Duodenal mucosa (tissue), 2 donors: ENCODE results near the gene EPHB2.

Experiments used
- H3K27ac ChIP-seq: one replicate; pipeline ENCODE4 v1.7.0; 2013; ENCODE audit warnings: low read depth, low read length
- H3K27me3 ChIP-seq, 2 donors: one replicate each; pipeline ENCODE4 v1.7.0; 2013; ENCODE audit warnings: low read length in 2 of 2, control low read depth in 1 of 2; ENCODE audit not compliant: insufficient read depth in 2 of 2, control insufficient read depth in 1 of 2
- H3K36me3 ChIP-seq, 2 donors: one replicate each; pipeline ENCODE4 v1.7.0; 2013; ENCODE audit warnings: low read length in 2 of 2, control low read depth in 1 of 2; ENCODE audit not compliant: insufficient read depth in 2 of 2, control insufficient read depth in 1 of 2
- H3K4me1 ChIP-seq, 2 donors: one replicate each; pipeline ENCODE4 v1.7.0; 2013; ENCODE audit warnings: low read length in 2 of 2, control low read depth in 1 of 2; ENCODE audit not compliant: insufficient read depth in 2 of 2, control insufficient read depth in 1 of 2
- H3K4me3 ChIP-seq, 2 donors: one replicate each; pipeline ENCODE4 v1.7.0; 2013; ENCODE audit warnings: low read length in 2 of 2, low read depth in 1 of 2
- H3K9ac ChIP-seq, 2 donors: one replicate each; pipeline ENCODE4 v1.7.0; 2013; ENCODE audit warnings: low read length in 2 of 2, low read depth in 1 of 2
- H3K9me3 ChIP-seq, 2 donors: one replicate each; pipeline ENCODE4 v1.7.0; 2013; ENCODE audit warnings: low read length in 2 of 2, control low read depth in 1 of 2; ENCODE audit not compliant: control insufficient read depth in 1 of 2

Gene EPHB2

DNA sequence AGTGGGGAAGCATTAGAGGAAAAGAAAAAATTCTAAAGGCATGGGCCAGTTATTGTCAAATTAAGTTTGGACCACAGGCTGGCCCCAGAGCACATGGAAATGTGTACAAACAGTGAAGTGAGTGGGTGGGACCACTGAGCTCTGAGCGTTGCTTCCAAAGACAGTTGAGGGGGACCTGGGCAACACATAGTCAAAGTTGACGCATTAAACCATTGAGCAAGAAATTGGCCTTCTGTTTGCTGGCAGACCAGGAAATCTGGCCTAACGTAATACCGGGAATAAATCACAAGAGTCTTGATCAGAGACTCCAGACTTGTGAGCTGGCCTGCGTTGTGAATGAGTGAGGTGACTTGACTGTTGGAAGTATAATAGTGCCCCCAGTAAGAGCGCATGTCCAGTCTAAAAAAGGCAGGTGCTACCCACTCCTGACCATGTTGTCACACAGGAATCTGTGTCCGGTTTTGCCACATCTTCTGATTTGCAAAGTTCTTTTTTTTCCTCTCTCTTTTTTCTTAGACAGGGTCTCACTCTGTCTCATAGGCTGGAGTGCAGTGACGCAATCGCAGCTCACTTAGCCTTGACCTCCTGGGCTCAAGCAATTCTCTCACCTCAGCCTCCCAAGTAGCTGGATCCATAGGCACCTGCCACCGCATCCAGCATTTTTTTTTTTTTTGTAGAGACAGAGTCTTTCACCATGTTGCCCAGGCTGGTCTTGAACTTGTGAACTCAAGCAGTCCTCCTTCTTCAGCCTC lies 10.7 kb downstream of the EPHB2 start:
- no peak overlapping the region for H3K4me3 ChIP-seq
- H3K36me3 ChIP-seq = no peaks in the 10 kb centered on the region
- no peak overlapping the region for H3K9ac ChIP-seq
- H3K27ac ChIP-seq = no peak overlapping the region
- peaks cover 23 to 33% of the 10 kb centered on the region in 2 donors for H3K4me1 ChIP-seq
- H3K9me3 ChIP-seq = no peaks in the 10 kb centered on the region
- H3K27me3 ChIP-seq = no peaks in the 10 kb centered on the region

DNA sequence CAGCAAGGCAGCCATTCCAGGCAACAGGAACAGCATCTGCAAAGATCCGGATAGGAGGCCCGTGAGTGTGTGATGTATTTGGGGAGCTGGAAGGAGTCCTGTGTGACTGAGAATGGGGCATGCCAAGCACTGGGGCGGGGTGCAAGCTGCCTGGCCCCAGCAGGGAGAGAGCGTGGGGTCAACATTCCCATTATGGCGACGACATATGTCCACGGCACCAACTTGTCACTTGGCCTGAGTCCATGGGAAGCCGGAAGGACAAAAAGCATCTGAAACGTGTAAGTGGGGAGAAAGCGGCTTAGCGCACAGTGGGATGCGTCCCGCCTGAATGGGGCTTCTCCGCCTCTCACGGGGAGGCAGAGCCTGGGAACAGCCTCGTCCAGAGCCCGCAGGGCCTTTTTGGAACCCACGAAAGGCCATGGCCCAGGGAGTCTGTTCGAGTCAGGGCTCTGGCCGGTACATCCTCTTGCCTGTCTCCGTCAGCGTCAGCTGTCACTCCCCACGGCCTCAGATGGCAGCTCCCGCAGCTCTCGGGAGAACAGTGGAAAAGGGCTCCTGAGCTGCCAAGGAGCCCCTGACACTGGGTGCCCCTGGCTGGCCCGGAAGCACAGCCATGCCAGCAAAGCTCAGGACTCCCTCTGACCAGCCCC lies 12.4 kb downstream of the EPHB2 start:
- H3K36me3 ChIP-seq = no peaks in the 10 kb centered on the region
- no peak overlapping the region for H3K9ac ChIP-seq
- H3K9me3 ChIP-seq = no peaks in the 10 kb centered on the region
- H3K4me1 ChIP-seq = peaks cover 14 to 21% of the 10 kb centered on the region in 2 donors
- H3K4me3 ChIP-seq = no peak overlapping the region
- no peak overlapping the region for H3K27ac ChIP-seq
- no peaks in the 10 kb centered on the region for H3K27me3 ChIP-seq

DNA sequence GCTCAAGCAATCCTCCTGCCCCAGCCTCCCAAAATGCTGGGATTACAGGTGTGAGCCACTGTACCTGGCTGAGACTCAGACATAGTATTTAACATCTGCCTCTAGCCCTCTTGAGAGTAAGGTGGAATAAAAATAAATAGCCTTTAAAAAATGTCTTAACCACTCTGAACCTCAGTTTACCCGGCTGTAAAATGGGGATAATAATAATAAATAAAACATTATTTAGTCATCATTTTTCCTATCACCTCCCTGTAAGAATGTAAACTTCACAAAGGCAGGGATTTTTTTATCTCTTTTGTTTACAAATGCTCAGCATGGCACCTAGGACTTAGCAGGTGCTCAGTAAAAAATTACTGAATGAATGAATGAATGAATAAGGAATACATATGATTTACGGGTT lies 17.2 kb downstream of the EPHB2 start:
- no peak overlapping the region for H3K9ac ChIP-seq
- H3K4me3 ChIP-seq = no peak overlapping the region
- H3K27me3 ChIP-seq = no peaks in the 10 kb centered on the region
- peaks cover 17 to 29% of the 10 kb centered on the region in 2 donors for H3K4me1 ChIP-seq
- H3K36me3 ChIP-seq = no peaks in the 10 kb centered on the region
- H3K9me3 ChIP-seq = no peaks in the 10 kb centered on the region
- H3K27ac ChIP-seq = no peak overlapping the region

DNA sequence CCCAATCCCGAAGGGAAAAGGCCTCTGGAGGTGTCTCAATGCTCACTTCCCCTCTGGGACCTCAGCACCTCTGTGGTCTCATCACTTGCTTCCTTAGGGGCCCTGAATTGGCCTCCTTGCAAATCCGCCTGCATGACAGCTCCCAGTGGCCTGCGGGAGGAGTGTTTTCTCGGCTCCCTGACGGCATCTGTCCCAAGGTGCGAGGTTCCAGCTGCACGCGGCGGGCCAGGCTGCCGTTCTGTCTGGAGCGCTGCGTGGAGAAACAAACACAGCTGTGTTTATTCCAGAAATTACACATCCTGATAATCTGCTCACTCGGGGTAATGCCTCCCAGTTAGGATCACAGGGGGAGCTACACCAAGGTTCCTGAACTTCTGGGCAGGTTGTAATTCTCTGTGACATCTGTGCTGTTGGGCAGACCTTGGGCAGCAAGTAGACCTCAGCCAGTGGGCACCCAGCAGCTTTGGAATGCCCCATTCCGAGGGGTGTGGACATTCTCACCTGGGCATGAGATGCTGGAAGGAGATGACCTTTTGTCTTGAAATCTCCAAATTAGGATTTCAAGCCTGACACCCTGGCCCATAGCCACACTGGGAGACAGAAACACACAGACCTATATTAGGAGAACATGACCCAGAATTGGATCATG lies 18.2 kb downstream of the EPHB2 start:
- Histone ChIP-seq H3K27ac (no peak overlapping the region), H3K4me1 (peaks cover 12 to 29% of the 10 kb centered on the region in 2 donors), H3K9ac (no peak overlapping the region), H3K9me3 (no peaks in the 10 kb centered on the region), H3K27me3 (no peaks in the 10 kb centered on the region), H3K4me3 (no peak overlapping the region), H3K36me3 (no peaks in the 10 kb centered on the region)

DNA sequence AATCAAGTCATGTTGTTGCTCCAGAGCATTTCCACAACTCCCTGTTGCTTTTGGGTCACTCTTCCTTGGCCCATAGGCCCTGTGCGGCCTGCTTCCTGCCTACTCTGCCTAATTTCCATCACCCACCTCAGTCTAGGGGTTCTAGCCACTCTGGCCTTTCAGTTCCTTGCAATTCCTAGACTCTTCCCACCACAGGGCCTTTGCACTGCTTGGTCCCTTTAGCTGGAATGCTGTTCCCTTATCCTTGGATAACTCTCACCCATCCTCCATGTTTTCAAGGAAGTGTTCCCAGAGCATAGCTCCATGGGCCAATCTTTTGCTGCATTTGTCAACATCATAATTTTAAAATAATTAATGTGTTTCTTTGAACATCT lies 18.7 kb downstream of the EPHB2 start:
- Histone ChIP-seq H3K4me1 (peaks cover 12 to 29% of the 10 kb centered on the region in 2 donors), H3K4me3 (no peak overlapping the region), H3K9me3 (no peaks in the 10 kb centered on the region), H3K27ac (no peak overlapping the region), H3K27me3 (no peaks in the 10 kb centered on the region), H3K9ac (no peak overlapping the region), H3K36me3 (no peaks in the 10 kb centered on the region)

DNA sequence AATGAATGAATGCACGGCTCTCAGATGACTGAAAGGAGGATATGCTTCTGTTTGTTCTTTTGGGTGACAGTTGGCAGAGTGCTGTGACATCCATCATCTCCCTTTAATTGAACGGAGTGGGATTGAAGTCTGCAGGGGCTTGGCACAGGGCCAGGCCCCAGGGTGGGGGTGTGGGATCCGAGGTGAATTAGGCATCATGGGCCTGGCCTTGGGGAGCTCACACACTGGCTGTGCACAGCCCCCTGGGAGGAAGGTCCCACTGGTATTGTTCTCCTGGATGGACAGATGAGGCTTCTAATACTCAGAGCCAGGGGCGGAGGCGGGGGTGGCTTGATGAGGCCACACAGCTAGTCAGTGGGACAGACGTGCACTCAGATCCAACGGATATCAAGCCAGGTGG lies 19.3 kb downstream of the EPHB2 start:
- no peak overlapping the region for H3K9ac ChIP-seq
- no peaks in the 10 kb centered on the region for H3K27me3 ChIP-seq
- no peak overlapping the region for H3K4me3 ChIP-seq
- H3K36me3 ChIP-seq = no peaks in the 10 kb centered on the region
- peaks cover 12 to 29% of the 10 kb centered on the region in 2 donors for H3K4me1 ChIP-seq
- H3K27ac ChIP-seq = no peak overlapping the region
- H3K9me3 ChIP-seq = no peaks in the 10 kb centered on the region

- Histone ChIP-seq H3K9me3 (no peaks in the 10 kb centered on the region), H3K36me3 (no peaks in the 10 kb centered on the region), H3K9ac (no peak overlapping the region), H3K27ac (no peak overlapping the region), H3K27me3 (no peaks in the 10 kb centered on the region), H3K4me3 (no peak overlapping the region), H3K4me1 (peaks cover 10 to 29% of the 10 kb centered on the region in 2 donors)
These were observed 21.5 kb downstream of the EPHB2 start for GRCh38 chr1:22731924-22732720.

DNA sequence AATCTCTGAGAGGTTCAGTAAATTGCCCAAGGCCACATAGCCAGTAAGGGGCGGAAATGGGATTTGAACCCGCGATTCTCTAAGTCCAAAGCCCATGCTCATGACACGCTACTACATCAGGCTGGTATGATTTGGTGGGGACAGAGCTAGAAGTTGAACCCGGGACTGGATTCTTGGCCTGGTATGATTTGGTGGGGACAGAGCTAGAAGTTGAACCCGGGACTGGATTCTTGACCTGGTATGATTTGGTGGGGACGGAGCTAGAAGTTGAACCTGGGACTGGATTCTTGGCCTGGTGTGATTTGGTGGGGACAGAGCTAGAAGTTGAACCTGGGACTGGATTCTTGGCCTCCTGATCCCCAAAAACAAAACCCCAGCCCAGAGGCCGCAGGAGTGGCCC lies 23.0 kb downstream of the EPHB2 start:
- Histone ChIP-seq H3K27me3 (no peaks in the 10 kb centered on the region), H3K4me3 (no peak overlapping the region), H3K9ac (no peak overlapping the region), H3K36me3 (no peaks in the 10 kb centered on the region), H3K27ac (no peak overlapping the region), H3K9me3 (no peaks in the 10 kb centered on the region), H3K4me1 (peaks cover 7 to 27% of the 10 kb centered on the region in 2 donors)

GRCh38 chr1:22736501-22737080 lies 26.0 kb downstream of the EPHB2 start:
- H3K9ac ChIP-seq = no peak overlapping the region
- no peaks in the 10 kb centered on the region for H3K9me3 ChIP-seq
- no peaks in the 10 kb centered on the region for H3K36me3 ChIP-seq
- peaks cover 3 to 19% of the 10 kb centered on the region in 2 donors for H3K4me1 ChIP-seq
- no peaks in the 10 kb centered on the region for H3K27me3 ChIP-seq
- H3K27ac ChIP-seq = no peak overlapping the region
- H3K4me3 ChIP-seq = no peak overlapping the region
